Upper lobe of right lung (tissue), 1 donor: ENCODE data around the gene RNPEPL1. TPM values are rescaled to one million over a fixed set of nuclear protein-coding genes. Genes with fewer than 3 reads are reported as not detected.

ENCODE experiments used
- ATAC-seq: fragments of 200-7000 bp; cut with Tn5 transposase; one replicate; pipeline ENCODE4 v1.9.1; 2020; ENCODE audit warnings: mild to moderate bottlenecking, moderate library complexity
- DNase-seq: peaks from one replicate; pipeline ENCODE4 v3.0.0-alpha.2; 2020
- H3K27ac ChIP-seq: fragments of 200-600 bp; one replicate; pipeline ENCODE4 v1.8.0; 2022
- H3K27me3 ChIP-seq: fragments of 200-600 bp; one replicate; pipeline ENCODE4 v1.8.0; 2022; ENCODE audit warnings: mild to moderate bottlenecking
- H3K36me3 ChIP-seq: fragments of 200-600 bp; one replicate; pipeline ENCODE4 v1.8.0; 2022
- H3K4me1 ChIP-seq: fragments of 200-600 bp; one replicate; pipeline ENCODE4 v1.8.0; 2022
- H3K4me3 ChIP-seq: fragments of 200-600 bp; one replicate; pipeline ENCODE4 v1.8.0; 2022; ENCODE audit warnings: mild to moderate bottlenecking
- H3K9me3 ChIP-seq: fragments of 200-600 bp; one replicate; pipeline ENCODE4 v1.8.0; 2022
- CTCF ChIP-seq: fragments of 200-600 bp; IDR thresholded peaks from one replicate; pipeline ENCODE4 v1.8.0; 2022; ENCODE audit warnings: antibody characterized with exemption
- intact Hi-C: fragments of 100-400 bp; cut with DNase I; formaldehyde crosslinking; loops from one replicate; pipeline ENCODE4 v1.11.0; 2022
- total RNA-seq: library from RNA; stranded (reverse); fragmentation: NEBNext Ultra II Directional; extraction: Animal tissue kit (Norgen Biotek cat#: 25700); gene quantifications from one replicate; pipeline ENCODE4 v1.2.1, GENCODE V29; 2021
- donor health status: DM: no; HTN: yes; CAD: no; lungs with severe emphysema.

The RNPEPL1 gene
- total RNA-seq, 1 donor from 2014 or later: 88.6 TPM

- Histone ChIP-seq H3K9me3 (no peaks in the 10 kb centered on the region), H3K4me1 (no peaks in the 10 kb centered on the region), H3K27ac (no peak overlapping the region), H3K27me3 (no peaks in the 10 kb centered on the region), H3K36me3 (peaks cover 57% of the 10 kb centered on the region), H3K4me3 (no peak overlapping the region)
- TF ChIP-seq CTCF: no peak
- DNase-seq: peak; percentile 64
- intact Hi-C loops: no loop called here
- no peak for ATAC-seq
Observed at GRCh38 chr2:240594511-240595380, 26.5 kb downstream of the RNPEPL1 start.

DNA sequence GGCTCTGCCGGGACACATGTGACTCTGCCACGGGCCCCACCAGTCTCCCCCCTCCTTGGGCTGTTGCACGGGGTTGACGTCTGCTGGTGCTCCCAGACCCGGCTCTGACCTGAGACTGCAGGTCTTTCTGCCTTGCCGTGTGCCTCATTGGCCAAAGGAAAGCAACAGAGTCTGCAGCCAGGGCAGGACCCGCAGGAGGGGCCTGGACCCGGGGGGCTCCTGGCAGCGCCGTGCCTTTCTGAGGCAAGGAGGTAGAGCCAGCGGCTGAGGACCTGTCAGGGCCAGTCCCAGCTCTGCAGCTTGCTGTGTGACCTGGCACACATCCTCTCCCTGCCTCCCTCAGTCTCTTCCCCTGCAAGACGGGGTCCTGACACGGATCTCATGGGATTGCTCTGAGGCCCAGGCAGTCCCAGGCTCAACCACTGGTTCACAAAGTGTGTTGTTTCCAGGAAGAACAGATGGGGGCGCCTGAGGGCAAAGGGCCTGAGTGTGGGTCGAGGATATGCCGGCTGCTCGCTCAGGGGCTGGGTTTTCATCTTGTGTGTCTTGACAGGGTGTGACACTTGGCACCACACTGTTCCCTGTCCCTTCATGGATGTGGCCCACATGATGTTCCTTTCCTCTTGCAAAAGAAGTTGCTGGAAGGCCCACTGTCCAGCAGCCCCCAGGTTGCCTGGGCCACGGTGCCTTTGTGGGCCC, 27.2 kb downstream of the RNPEPL1 start:
- Histone ChIP-seq H3K9me3 (no peaks in the 10 kb centered on the region), H3K36me3 (peaks cover 52% of the 10 kb centered on the region), H3K4me1 (no peaks in the 10 kb centered on the region), H3K4me3 (no peak overlapping the region), H3K27me3 (no peaks in the 10 kb centered on the region), H3K27ac (no peak overlapping the region)
- ATAC-seq (no peak), DNase-seq (peak; percentile 57)
- no peak for TF ChIP-seq CTCF
- intact Hi-C loops: no loop called here

DNA sequence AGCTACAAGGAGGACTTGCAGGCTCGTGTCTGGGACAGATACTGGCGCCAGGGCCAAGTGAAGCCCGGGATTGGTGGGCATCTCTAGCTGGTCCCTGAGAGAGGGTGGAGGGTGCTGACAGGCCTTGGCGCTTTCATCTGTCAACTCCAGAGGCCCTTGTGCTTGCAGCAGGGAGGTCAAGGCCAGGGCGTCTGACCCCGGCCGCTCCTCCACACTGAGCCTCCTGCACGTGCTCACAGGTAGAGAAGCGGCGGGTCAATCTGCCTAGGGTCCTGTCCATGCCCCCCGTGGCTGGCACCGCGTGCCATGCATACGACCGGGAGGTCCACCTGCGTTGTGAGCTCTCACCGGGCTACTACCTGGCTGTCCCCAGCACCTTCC, 27.8 kb downstream of the RNPEPL1 start:
- peak; percentile 59 for DNase-seq
- no peak overlapping the region for H3K27ac ChIP-seq
- intact Hi-C loops: no loop called here
- H3K27me3 ChIP-seq: no peaks in the 10 kb centered on the region
- no peak for TF ChIP-seq CTCF
- no peaks in the 10 kb centered on the region for H3K9me3 ChIP-seq
- no peaks in the 10 kb centered on the region for H3K4me1 ChIP-seq
- ATAC-seq: no peak
- H3K36me3 ChIP-seq: peaks cover 46% of the 10 kb centered on the region
- H3K4me3 ChIP-seq: no peak overlapping the region

GRCh38 chr2:240596491-240596931, 28.2 kb downstream of the RNPEPL1 start:
- intact Hi-C loops: no loop called here
- Histone ChIP-seq H3K27me3 (no peaks in the 10 kb centered on the region), H3K9me3 (no peaks in the 10 kb centered on the region), H3K4me1 (no peaks in the 10 kb centered on the region), H3K27ac (no peak overlapping the region), H3K36me3 (peaks cover 42% of the 10 kb centered on the region), H3K4me3 (no peak overlapping the region)
- ATAC-seq (no peak), DNase-seq (peak; percentile 51)
- no peak for TF ChIP-seq CTCF

DNA sequence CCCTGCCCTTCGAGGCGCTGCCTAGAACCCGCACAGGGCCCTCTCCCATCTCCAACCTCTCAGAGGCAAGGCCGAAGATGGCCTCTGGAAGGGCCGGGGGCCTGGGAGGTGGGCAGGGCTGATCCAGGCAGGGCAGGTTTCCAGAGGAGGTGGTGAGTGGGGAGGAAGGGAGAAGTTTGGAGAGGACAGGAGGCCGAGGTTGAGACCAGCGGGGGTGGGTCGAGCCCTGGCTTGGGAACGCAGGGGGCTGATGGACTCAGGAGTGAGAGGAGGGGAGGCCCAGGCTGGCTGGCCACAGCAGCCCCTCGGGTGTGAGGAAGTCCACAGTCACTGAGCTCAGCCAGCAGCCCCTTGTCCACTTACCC, 28.8 kb downstream of the RNPEPL1 start:
- Histone ChIP-seq H3K4me3 (no peak overlapping the region), H3K27me3 (no peaks in the 10 kb centered on the region), H3K36me3 (peaks cover 36% of the 10 kb centered on the region), H3K4me1 (no peaks in the 10 kb centered on the region), H3K9me3 (no peaks in the 10 kb centered on the region), H3K27ac (no peak overlapping the region)
- no peak for TF ChIP-seq CTCF
- intact Hi-C loops: no loop called here
- ATAC-seq (no peak), DNase-seq (peak; percentile 61)
